T-helper 2 cell treated with Interferon-gamma antibody and Interleukin-4, amounts not matched to agents 100 ng/mL and 5 ng/mL, for 36 hours (primary cell): ENCODE results near the gene CHD6. TPM values are rescaled to one million over a fixed set of nuclear protein-coding genes. Genes with fewer than 3 reads are reported as not detected.

Experiments used
- intact Hi-C: fragments of 100-400 bp; cut with micrococcal nuclease; formaldehyde crosslinking; loops from one replicate; pipeline ENCODE4 v1.15.1; 2023
- total RNA-seq: library from RNA; stranded (reverse); gene quantifications from 2 replicates; pipeline ENCODE4 v1.2.3, GENCODE V29; 2022

CHD6 gene
- total RNA-seq, 1 donor from 2014 or later = 34.2 TPM

DNA sequence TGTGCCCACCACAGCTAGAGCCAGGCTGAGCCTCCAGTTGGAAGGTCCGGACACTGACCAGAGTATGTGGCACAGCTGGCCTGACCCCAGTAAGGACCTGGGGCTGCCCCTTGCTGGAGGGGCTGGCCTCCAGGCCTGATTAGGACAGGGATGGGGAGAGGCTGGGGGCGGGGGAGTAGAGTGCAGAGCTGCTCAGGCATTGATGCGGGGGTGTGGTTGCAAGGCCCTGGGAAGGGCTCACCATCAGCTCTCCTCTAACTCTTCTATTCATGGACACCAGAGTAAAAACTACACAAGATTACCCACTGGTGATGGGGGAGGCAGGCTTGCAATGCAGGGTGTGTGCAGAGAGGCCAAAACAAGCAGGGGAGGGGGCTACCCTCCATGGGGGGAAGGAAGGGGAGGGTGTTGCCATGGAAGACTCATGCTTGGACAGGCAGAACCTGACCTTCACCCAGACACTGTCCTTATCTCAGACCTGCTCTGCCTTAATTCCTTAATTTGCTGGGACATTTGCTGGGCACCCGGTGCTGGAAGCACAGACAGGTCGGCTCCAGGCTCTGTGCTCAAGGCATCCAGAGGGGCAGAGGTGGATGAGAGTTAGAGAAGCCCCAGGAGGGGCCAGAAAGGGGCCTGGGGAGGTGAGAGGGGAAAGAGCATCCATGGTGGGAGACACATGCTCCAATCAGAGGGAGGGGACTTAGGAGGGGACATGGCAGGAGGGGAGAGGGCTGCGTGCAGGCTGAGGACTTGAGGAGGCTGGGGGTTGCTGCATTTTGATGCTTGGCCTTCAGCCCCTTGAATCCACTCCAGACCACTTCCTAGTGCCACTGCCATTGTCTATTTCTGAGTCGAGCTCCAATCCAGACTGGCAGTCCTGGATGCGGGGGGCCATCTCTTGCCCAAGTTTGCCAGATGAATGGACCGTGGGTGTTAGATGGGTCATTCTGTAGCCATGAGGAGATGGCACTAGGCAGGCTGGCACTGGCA, 244.0 kb downstream of the CHD6 start:
- intact Hi-C loops = no loop called here

DNA sequence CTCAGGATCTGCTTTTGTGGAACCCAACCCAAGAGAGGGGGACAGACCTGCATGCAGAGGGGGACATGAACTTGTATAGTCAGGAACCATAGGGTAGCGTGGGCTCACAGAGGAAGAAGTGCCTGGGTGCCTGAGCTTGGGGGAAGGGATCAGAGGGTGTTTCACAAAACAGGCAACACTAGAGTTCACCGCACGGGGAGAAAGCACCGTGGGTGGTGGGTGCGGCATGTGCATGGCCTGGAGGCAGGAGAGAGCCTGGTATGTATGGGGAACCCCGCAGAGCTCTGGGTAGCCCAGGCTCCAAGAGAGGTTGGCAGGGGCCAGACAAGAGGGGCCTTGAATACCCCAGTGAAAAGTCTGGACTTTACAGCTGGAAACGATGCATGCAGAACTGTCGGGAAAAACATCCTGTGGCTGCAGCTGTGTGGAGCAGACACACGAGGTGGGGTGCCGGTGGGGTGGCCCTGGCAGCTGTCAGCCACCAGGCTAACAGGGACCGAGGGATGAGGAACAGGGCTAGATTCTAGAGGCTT, 244.9 kb downstream of the CHD6 start:
- intact Hi-C loops = no loop called here

DNA sequence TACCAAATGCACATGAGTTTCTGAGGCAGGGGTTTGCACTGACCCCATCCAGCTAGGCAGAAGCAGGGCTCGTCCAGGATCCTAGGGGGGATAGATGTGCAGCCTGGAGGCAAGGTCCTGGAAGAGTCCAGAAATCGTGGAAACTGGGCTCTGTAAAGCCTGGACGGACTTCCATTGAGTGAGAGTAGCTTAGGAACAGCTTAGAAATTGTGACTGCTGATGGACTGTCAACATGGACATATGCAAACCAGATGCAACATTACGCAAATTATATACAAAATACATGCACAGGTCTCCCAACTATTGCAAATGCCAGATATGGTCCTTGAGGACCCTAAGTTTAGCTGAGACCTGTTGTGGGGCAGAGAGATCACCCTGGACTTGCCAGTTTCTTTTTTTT, 246.8 kb downstream of the CHD6 start:
- intact Hi-C loops = no loop called here

DNA sequence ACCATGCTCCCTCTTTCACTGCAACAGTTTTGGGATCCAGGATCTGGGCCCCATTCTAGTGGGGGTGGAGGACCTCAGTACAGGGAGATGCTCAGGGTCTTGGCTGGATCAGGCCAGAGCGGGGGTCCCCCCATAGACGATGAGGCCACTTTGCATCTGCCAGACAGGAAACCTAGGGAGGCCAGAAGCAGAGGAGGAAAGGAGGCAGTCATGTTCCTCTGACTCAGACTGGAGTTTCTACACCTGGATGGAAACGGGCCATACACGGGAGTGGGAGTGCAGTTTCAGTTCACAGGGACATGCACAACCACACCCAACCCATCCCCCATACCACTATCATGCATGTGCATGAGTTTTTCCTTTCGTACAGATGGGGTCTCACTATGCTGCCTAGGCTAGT, 248.0 kb downstream of the CHD6 start:
- intact Hi-C loops = no loop called here

DNA sequence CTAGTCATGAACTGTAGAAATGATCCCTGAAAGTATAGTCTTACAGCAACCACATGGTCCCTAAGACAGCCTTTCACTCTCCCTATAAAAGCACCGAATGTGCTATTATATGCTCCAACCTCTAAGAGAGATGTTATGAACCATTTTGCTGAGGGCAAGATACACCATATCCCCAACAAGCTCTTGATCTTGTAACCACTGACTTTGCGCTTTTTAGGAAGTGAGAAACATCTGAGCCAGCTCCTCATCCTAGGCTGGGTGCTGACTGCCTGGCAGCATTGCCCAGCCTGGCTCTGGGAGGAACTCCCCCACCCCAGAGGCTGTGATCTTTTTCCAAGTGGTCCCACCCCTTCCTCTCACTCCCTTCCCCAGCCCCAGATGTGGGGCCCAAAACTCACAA, 248.5 kb downstream of the CHD6 start:
- intact Hi-C loops = no loop called here

- intact Hi-C loops = no loop called here
Measured at GRCh38 chr20:41367956-41368355, 250.2 kb downstream of the CHD6 start.

GRCh38 chr20:41367393-41367695, 250.8 kb downstream of the CHD6 start:
- intact Hi-C loops = no loop called here

- intact Hi-C loops = no loop called here
Measured at GRCh38 chr20:41366546-41367392, 251.4 kb downstream of the CHD6 start, which contains the start of gene EMILIN3. Gene EMILIN3 (minus strand): TSS chr20:41366818. CDS start chr20:41366634, 184 bp downstream.

GRCh38 chr20:41365777-41366545, 252.2 kb downstream of the CHD6 start:
- intact Hi-C loops = no loop called here

- intact Hi-C loops = no loop called here
Measured at GRCh38 chr20:41364967-41365765, 253.0 kb downstream of the CHD6 start.

DNA sequence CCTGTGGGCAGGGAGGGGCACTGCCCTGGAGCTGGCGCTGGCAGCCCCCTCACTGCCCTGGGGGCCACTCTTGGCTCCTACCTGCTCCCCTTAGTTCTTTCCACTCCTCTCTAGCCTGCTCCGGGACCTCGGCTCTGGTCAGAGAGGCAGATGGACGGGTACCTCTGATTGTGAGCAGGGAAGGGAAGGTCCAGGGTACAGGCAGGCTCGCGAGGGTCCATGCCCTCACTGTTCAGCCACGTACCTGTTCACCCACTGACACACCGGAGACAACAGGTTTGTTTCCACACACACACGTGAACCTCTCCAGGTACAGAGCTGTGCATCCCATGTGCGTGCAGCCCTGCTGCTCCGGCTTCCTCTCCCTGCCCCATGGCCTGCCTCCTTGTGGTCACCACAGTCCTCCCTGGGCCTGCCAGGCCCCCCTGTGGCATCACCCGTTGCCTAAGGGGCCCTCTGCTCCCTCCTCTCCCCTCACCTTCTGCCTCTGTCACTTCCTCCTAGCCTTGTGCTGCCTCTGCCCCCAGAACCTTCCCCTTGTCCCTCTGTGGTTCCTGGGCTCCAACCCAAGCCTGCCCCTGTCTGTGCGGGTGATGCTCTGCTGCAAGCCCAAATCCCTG, 253.8 kb downstream of the CHD6 start:
- intact Hi-C loops = no loop called here

- intact Hi-C loops = no loop called here
Measured at GRCh38 chr20:41363601-41364000, 254.6 kb downstream of the CHD6 start.

GRCh38 chr20:41362748-41363140, 255.4 kb downstream of the CHD6 start:
- intact Hi-C loops = no loop called here

DNA sequence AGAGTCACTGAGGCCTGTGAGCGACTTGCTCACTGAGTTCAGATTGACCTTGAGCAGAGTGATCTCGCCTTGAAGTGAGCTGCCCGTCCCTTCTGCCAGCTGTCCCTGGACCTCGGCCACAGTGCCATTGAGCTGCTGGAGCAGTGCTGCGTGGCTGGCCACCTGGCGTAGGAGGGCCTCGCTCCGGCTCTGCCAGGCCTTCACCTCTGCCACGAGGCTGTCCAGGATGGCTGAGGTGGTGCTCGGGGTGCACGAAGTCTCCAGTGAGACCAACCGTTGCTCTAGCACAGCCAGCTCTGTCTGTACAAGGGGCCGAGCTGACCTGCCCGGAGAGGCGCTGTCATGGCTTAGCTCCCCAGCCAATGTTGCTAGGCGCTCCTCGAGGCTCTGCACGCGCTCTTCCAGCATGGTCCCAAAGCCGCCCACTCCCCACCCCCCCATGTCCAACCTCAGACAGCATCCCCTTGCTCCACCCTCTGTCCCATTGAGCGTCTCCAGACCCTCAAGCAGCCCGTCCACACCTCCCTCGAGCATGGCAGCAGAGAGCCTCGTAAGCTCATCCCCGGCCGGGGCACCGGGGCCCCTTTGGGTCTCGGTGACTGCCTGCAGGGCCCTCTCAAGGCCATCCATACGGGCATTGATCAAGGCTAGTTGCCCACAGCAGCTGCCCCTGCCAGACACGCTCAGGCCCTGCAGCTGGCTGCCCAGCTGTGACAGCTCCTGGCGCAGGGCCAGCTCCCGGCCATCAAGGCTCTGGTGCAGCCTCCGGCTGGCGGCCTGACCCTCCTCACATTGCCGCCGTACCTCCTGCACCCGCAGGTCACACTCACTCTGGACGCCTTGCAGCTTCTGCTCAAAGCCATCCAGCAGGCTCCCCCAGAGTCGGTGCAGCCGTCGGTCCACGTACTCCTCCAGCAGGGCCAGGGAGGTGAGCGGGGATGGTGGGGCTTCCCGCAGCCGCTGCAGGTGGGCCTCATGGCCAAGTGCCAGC, 256.1 kb downstream of the CHD6 start:
- intact Hi-C loops = no loop called here

GRCh38 chr20:41360831-41361756, 257.1 kb downstream of the CHD6 start:
- intact Hi-C loops = no loop called here

GRCh38 chr20:41359541-41360011, 258.6 kb downstream of the CHD6 start:
- intact Hi-C loops = no loop called here

GRCh38 chr20:41358717-41359116, 259.5 kb downstream of the CHD6 start:
- intact Hi-C loops = no loop called here
